Adrenal gland (tissue), 5 donors: ENCODE data around the gene RCE1.

Experiments used
- POLR2A ChIP-seq, 2 donors: fragments of 450-650 bp; IDR thresholded peaks; one replicate each; pipeline ENCODE4 v1.6.1; 2017; ENCODE audit warnings: antibody characterized with exemption in 2 of 2, mild to moderate bottlenecking in 2 of 2, moderate library complexity in 1 of 2
- TF ChIP-seq, protein P1 (sequence below), 6 experiments: fragments of 450-650 bp in 4 of 6; fragments of 200-600 bp in 2 of 6; sonication (generic) in 1 of 6; IDR thresholded peaks; 1 replicate in 5 of 6; 2 replicates in 1 of 6; pipeline versions ENCODE4 v1.5.1 to v1.8.0; 2016 to 2021; ENCODE audit warnings: antibody characterized with exemption in 6 of 6, mild to moderate bottlenecking in 2 of 6, moderate library complexity in 1 of 6
- donor health status: DM: no; HTN: no; CAD: no.

DNA sequence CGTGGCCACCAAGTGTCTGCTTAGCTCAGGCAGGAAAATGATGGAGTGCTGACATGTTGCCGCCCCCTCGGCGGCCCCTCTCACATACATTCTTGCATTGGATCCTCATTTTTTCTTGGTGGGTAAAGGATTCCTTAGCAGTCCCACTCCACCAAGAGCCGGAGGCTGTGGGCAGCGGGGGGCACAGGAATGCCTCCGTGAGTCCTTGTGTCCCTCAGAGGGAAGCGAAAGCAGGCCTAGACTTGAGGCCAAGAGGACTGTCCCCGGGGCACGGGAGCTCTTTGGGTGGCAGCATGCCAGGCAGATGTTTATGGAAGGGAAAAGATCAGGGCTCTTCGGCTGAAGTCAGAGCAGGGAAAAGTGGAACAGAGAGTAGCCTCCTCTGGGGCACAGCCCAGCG is 35.2 kb downstream of the RCE1 start:
- TF ChIP-seq, protein P1, sequence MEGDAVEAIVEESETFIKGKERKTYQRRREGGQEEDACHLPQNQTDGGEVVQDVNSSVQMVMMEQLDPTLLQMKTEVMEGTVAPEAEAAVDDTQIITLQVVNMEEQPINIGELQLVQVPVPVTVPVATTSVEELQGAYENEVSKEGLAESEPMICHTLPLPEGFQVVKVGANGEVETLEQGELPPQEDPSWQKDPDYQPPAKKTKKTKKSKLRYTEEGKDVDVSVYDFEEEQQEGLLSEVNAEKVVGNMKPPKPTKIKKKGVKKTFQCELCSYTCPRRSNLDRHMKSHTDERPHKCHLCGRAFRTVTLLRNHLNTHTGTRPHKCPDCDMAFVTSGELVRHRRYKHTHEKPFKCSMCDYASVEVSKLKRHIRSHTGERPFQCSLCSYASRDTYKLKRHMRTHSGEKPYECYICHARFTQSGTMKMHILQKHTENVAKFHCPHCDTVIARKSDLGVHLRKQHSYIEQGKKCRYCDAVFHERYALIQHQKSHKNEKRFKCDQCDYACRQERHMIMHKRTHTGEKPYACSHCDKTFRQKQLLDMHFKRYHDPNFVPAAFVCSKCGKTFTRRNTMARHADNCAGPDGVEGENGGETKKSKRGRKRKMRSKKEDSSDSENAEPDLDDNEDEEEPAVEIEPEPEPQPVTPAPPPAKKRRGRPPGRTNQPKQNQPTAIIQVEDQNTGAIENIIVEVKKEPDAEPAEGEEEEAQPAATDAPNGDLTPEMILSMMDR (IDR thresholded peaks at IDR 0.05): no peak
- TF ChIP-seq POLR2A (IDR thresholded peaks at IDR 0.05): no peak
